GM21723 (cell line): Measurements from ENCODE around the gene CDY2B.
"Not testable (repeated sequence)": the region's sequence is repeated elsewhere in the genome, so short reads cannot be mapped to it uniquely, and the experiment has no call there.

ENCODE experiments used
- ATAC-seq: cut with Tn5 transposase; IDR thresholded peaks from one replicate; pipeline ENCODE4 v1.9.1; 2021; ENCODE audit warnings: mild to moderate bottlenecking, moderate library complexity; ENCODE audit not compliant: unreplicated experiment

The CDY2B gene

GRCh38 chrY:17880120-17880519, at the start of gene CDY2B:
Gene CDY2B (minus strand): TSS chrY:17880220. CDS start chrY:17879892, 328 bp downstream.
- ATAC-seq: not testable (repeated sequence)

GRCh38 chrY:17908009-17908408, 28.0 kb upstream of the CDY2B start:
- not testable (repeated sequence) for ATAC-seq

- ATAC-seq: not testable (repeated sequence)
Measured at GRCh38 chrY:17907351-17907750, 27.3 kb upstream of the CDY2B start.

- ATAC-seq: not testable (repeated sequence)
Measured at GRCh38 chrY:17881697-17882096, 1.7 kb upstream of the CDY2B start.

- ATAC-seq: not testable (repeated sequence)
Measured at GRCh38 chrY:17876767-17877166, 3.3 kb downstream of the CDY2B start.

GRCh38 chrY:17875401-17875800, 4.6 kb downstream of the CDY2B start:
- not testable (repeated sequence) for ATAC-seq

GRCh38 chrY:17871194-17871903, 8.7 kb downstream of the CDY2B start:
- ATAC-seq: not testable (repeated sequence)

GRCh38 chrY:17870737-17871136, 9.3 kb downstream of the CDY2B start:
- ATAC-seq: not testable (repeated sequence)

GRCh38 chrY:17867850-17868249, 12.2 kb downstream of the CDY2B start:
- ATAC-seq: not testable (repeated sequence)

GRCh38 chrY:17860634-17861033, 19.4 kb downstream of the CDY2B start:
- ATAC-seq: not testable (repeated sequence)

- ATAC-seq: not testable (repeated sequence)
Measured at GRCh38 chrY:17856963-17857848, 22.8 kb downstream of the CDY2B start.

- ATAC-seq: not testable (repeated sequence)
Measured at GRCh38 chrY:17856508-17856907, 23.5 kb downstream of the CDY2B start.

GRCh38 chrY:17849131-17849530, 30.9 kb downstream of the CDY2B start:
- ATAC-seq: not testable (repeated sequence)

- not testable (repeated sequence) for ATAC-seq
Measured at GRCh38 chrY:17832149-17832548, 47.9 kb downstream of the CDY2B start.
